K562 (cell line): Measurements from ENCODE around the gene TPCN1.

ENCODE experiments used
- CHD2 ChIP-seq: IDR thresholded peaks from 2 replicates; pipeline ENCODE4 v1.6.1; 2011; ENCODE audit warnings: low read depth, low read length
- DMBX1 ChIP-seq: fragments of 250-450 bp; sonication (Bioruptor Pico); IDR thresholded peaks from 2 replicates; pipeline ENCODE4 v1.8.0; 2022; ENCODE audit warnings: inconsistent platforms, mild to moderate bottlenecking, moderate library complexity, borderline replicate concordance
- HEY1 ChIP-seq: fragments of 250-450 bp; sonication (Bioruptor Pico); IDR thresholded peaks from 2 replicates; pipeline ENCODE4 v1.5.0; 2020; ENCODE audit warnings: mild to moderate bottlenecking, moderate library complexity, borderline replicate concordance
- SIN3A ChIP-seq, 2 experiments: fragments of 150-350 bp in 1 of 2; IDR thresholded peaks; 2 replicates each; pipeline ENCODE4 v1.6.1; 2011 to 2016; ENCODE audit warnings: borderline replicate concordance in 2 of 2, low read depth in 2 of 2, low read length in 2 of 2, mild to moderate bottlenecking in 2 of 2, moderate library complexity in 2 of 2; ENCODE audit not compliant: control insufficient read depth in 1 of 2
- SP1 ChIP-seq: sonication (generic); formaldehyde crosslinking; IDR thresholded peaks from 2 replicates; pipeline ENCODE4 v1.8.1; 2022; ENCODE audit warnings: mild to moderate bottlenecking, missing genetic modification reagents
- SRSF9 ChIP-seq: fragments of 200-400 bp; formaldehyde crosslinking; IDR thresholded peaks from 2 replicates; pipeline ENCODE4 v1.6.1; 2017; ENCODE audit warnings: low read depth, low read length, borderline replicate concordance
- ZNF121 ChIP-seq: sonication (generic); formaldehyde crosslinking; conservative IDR thresholded peaks from 2 replicates; pipeline ENCODE4 v1.8.0; 2022; ENCODE audit warnings: missing genetic modification reagents
- ZNF507 ChIP-seq: conservative IDR thresholded peaks from 2 replicates; pipeline ENCODE4 v1.6.1; 2017; ENCODE audit warnings: missing genetic modification characterization, missing compliant biosample characterization
- TF ChIP-seq, protein P1 (sequence below): sonication (generic); formaldehyde crosslinking; IDR thresholded peaks from 2 replicates; pipeline ENCODE4 v1.8.1; 2022; ENCODE audit warnings: missing genetic modification reagents
- TF ChIP-seq, protein P2 (sequence below), 3 experiments: IDR thresholded peaks in 2 of 3; conservative IDR thresholded peaks in 1 of 3; 2 replicates each; pipeline ENCODE4 v1.5.1; 2011 to 2012; ENCODE audit warnings: low read length in 3 of 3, mild to moderate bottlenecking in 3 of 3, control low read depth in 2 of 3, improper control_type of control experiment in 1 of 3, inconsistent platforms in 1 of 3, low read depth in 1 of 3, mixed read lengths in 1 of 3, moderate library complexity in 1 of 3; ENCODE audit not compliant: insufficient read depth in 2 of 3

DNA sequence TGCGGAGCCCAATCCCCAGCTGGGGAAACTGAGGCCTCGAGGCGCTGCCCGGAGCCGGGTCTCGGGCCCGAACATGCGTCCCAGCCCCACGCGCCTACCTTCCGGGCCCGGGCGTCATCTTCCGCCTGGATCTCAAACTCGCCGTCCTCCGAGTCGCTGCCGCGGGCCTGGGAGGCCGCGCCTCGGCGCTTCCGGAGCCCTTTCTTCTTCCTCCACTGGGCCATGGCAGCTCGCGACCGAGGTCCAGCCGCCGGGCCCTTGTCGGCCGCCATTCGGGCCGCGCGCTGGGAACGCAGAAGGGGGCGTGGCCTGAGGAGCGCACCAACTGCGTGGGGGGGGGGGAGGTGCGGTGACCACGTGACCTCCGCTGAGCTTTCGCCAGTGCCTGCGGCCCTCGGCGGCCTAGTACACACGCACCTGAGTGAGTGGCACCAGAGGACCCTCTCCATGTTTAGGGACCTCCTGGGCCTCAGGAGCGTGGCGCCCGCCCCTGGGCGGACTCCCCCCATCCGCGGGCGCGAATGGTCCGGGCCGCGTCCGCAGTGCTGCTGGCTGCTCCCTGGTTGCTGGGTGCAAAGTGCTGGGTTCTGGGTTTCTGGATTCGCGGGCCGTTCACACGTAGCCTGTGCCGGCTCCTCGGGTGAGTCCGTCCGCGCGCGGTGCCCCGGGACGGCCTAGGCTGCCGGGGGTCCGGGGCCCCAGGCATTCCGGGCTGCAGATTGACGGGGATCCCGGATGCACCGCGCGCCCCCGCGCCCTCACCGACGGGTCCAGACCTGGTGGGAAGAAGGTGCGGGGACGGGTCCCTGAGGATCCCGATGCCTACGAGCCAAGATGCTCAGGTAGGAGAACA, 35.9 kb upstream of the TPCN1 start, which contains the start of the genes DDX54 and RITA1:
- TF ChIP-seq DMBX1 (CRISPR knock-in tag): 0 out of 2 replicates have a peak, but pooled peaks have one; percentile 0
- peak; percentile 94 for TF ChIP-seq SP1 (CRISPR knock-in tag)
- 0 out of 4 replicates have a peak, but pooled peaks of 1 of the 2 experiments have one; percentile 5 for TF ChIP-seq SIN3A (IDR thresholded peaks at IDR 0.05; ENCODE audit: borderline replicate concordance in 2 of 2, control insufficient read depth in 1 of 2, low read depth in 2 of 2, low read length in 2 of 2)
- no peak for TF ChIP-seq ZNF121 (CRISPR knock-in tag)
- TF ChIP-seq, protein P1, sequence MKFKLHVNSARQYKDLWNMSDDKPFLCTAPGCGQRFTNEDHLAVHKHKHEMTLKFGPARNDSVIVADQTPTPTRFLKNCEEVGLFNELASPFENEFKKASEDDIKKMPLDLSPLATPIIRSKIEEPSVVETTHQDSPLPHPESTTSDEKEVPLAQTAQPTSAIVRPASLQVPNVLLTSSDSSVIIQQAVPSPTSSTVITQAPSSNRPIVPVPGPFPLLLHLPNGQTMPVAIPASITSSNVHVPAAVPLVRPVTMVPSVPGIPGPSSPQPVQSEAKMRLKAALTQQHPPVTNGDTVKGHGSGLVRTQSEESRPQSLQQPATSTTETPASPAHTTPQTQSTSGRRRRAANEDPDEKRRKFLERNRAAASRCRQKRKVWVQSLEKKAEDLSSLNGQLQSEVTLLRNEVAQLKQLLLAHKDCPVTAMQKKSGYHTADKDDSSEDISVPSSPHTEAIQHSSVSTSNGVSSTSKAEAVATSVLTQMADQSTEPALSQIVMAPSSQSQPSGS: no peak
- TF ChIP-seq, protein P2, sequence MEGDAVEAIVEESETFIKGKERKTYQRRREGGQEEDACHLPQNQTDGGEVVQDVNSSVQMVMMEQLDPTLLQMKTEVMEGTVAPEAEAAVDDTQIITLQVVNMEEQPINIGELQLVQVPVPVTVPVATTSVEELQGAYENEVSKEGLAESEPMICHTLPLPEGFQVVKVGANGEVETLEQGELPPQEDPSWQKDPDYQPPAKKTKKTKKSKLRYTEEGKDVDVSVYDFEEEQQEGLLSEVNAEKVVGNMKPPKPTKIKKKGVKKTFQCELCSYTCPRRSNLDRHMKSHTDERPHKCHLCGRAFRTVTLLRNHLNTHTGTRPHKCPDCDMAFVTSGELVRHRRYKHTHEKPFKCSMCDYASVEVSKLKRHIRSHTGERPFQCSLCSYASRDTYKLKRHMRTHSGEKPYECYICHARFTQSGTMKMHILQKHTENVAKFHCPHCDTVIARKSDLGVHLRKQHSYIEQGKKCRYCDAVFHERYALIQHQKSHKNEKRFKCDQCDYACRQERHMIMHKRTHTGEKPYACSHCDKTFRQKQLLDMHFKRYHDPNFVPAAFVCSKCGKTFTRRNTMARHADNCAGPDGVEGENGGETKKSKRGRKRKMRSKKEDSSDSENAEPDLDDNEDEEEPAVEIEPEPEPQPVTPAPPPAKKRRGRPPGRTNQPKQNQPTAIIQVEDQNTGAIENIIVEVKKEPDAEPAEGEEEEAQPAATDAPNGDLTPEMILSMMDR (IDR thresholded peaks at IDR 0.05 in 2 of 3, conservative IDR thresholded peaks at IDR 0.05 in 1 of 3; ENCODE audit: insufficient read depth in 2 of 3, low read depth in 1 of 3, low read length in 3 of 3): no peak
- TF ChIP-seq HEY1 (CRISPR knock-in tag): no peak
- no peak for TF ChIP-seq CHD2
- no peak for TF ChIP-seq ZNF507
- no peak for TF ChIP-seq SRSF9
